Measurements from ENCODE around the gene HASPIN. TPM values are rescaled to one million over a fixed set of nuclear protein-coding genes. Genes with fewer than 3 reads are reported as not detected.

Gene HASPIN
- total RNA-seq, 2 experiments from 2014 or later, result 27.6 to 31.2 TPM

- H3K4me1 Mint-ChIP-seq, result peaks cover 37% of the 10 kb centered on the region
- H3K27ac Mint-ChIP-seq, result peak overlapping the region; percentile 55
- no peak for DNase-seq
- ChIA-PET CTCF (interaction anchor here (3.6 kb wide), 1 partner anchor 11 kb away, joined by 24 read pairs; no protein-coding TSS in a partner anchor), POLR2A (no interaction called here)
- H3K9me3 Mint-ChIP-seq, result no peaks in the 10 kb centered on the region
- H3K36me3 Mint-ChIP-seq (ENCODE audit: low read depth), result no peaks in the 10 kb centered on the region
- peaks cover 2% of the 10 kb centered on the region for H3K27me3 Mint-ChIP-seq
- no peak overlapping the region for H3K4me3 Mint-ChIP-seq
These were observed 24.9 kb downstream of the HASPIN start for GRCh38 chr17:3748576-3748975.

DNA sequence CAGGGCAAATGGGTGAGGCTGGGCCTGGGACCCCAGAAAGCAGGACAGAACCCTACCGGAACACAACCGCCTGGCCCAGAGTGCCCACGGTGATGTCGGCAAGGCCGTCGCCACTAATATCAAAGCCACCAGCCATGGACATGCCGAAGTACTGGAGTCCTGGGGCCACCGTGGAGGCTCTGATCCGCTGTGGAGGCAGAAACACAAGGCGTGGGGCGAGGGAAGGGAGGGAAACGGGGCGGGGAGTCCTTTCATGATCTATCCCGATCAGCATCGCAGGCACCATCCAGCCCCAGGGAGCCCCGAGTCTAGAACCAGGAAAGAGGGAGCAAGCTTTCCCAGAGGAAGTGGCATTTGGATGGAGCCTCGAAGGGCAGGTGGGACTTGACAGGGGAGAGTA is 26.6 kb downstream of the HASPIN start:
- ChIA-PET CTCF (interaction anchor here (1.3 to 5.6 kb wide), 4 partner anchors 11 to 96 kb away, joined by 3 to 42 read pairs (median 11); no protein-coding TSS in a partner anchor), POLR2A (interaction anchor here (0.6 kb wide), 1 partner anchor 84 kb away, joined by 5 read pairs; no protein-coding TSS in a partner anchor)
- H3K4me1 Mint-ChIP-seq, result peaks cover 44% of the 10 kb centered on the region
- H3K9me3 Mint-ChIP-seq, result no peaks in the 10 kb centered on the region
- H3K27ac Mint-ChIP-seq, result peak overlapping the region; percentile 54
- no peaks in the 10 kb centered on the region for H3K36me3 Mint-ChIP-seq (ENCODE audit: low read depth)
- H3K4me3 Mint-ChIP-seq, result no peak overlapping the region
- peaks cover 2% of the 10 kb centered on the region for H3K27me3 Mint-ChIP-seq
- DNase-seq, result no peak

DNA sequence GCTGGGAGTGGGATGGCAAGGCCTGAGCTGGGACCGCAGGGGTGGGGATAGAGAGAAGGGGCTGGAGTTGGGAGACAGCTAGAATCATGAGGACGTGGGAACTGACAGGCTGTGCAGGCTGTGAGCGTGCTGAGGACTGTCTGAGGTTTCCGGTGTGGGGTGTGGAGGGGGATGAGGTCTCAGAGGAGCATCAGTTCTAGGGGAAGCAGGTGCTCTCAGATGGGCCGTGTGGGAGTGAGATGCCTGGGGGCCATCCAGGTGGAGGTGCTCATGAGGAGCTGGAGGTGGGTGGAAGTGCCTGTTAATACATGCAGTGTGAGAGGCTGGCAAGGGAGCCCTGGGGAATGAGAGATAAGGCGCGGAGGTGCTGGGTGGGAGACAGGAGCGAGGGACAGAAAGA is 27.2 kb downstream of the HASPIN start:
- ChIA-PET POLR2A (no interaction called here), CTCF (interaction anchor here (1.2 to 5.6 kb wide), 6 partner anchors 11 to 95 kb away, joined by 3 to 42 read pairs (median 8); partner anchors contain the start of gene NCBP3)
- H3K4me3 Mint-ChIP-seq, result peak overlapping the region; percentile 37
- peak; percentile 70 for DNase-seq
- no peaks in the 10 kb centered on the region for H3K36me3 Mint-ChIP-seq (ENCODE audit: low read depth)
- H3K27me3 Mint-ChIP-seq, result peaks cover 2% of the 10 kb centered on the region
- peak overlapping the region; percentile 85 for H3K27ac Mint-ChIP-seq
- no peaks in the 10 kb centered on the region for H3K9me3 Mint-ChIP-seq
- H3K4me1 Mint-ChIP-seq, result peaks cover 48% of the 10 kb centered on the region

DNA sequence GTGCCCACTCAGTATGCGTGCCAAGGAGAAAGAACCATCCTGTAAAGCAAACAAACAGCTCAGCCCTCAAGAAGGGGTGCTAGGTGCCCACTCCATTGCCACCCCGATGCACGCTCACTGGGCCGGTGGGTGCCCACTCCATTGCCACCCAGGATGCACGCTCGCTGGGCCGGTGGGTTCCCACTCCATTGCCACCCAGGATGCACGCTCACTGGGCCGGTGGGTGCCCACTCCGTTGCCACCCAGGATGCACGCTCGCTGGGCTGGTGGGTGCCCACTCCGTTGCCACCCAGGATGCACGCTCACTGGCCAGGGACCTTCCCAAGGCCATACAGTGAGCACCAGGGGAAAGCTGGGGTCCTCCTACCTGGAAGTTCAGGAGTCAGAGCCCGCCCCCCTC is 28.1 kb downstream of the HASPIN start:
- Mint-ChIP-seq H3K4me3 (no peak overlapping the region), H3K27ac (no peak overlapping the region), H3K9me3 (no peaks in the 10 kb centered on the region), H3K4me1 (peaks cover 48% of the 10 kb centered on the region), H3K36me3 (ENCODE audit: low read depth) (no peaks in the 10 kb centered on the region), H3K27me3 (peaks cover 2% of the 10 kb centered on the region)
- no peak for DNase-seq
- ChIA-PET POLR2A (interaction anchor here (0.6 kb wide), 1 partner anchor 12 kb away, joined by 3 read pairs; no protein-coding TSS in a partner anchor), CTCF (interaction anchor here (0.7 to 5.6 kb wide), 6 partner anchors 10 to 689 kb away, joined by 3 to 42 read pairs (median 8); partner anchors contain the start of gene NCBP3)

DNA sequence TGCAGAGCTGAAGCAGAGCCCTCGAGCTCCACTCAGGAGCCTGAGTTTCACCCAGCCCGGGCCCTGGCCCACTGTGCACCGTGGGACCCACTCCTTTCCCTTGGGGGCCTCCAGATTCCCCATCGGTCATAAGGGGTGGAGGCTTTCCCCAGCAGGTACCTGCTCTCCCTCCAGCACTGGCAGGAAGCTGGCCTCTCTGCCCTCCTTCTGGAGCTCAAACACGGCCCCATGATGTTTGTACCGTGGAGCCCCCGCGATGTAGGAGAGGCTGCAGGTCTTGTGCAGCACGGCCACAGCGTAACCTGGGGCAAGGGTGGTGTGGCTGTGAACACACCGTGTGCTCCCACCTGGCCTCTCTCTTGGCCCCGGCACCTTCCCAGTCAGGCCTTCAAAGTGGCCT is 29.9 kb downstream of the HASPIN start:
- Mint-ChIP-seq H3K4me3 (no peak overlapping the region), H3K36me3 (ENCODE audit: low read depth) (no peaks in the 10 kb centered on the region), H3K9me3 (no peaks in the 10 kb centered on the region), H3K27me3 (no peaks in the 10 kb centered on the region), H3K4me1 (peaks cover 45% of the 10 kb centered on the region), H3K27ac (no peak overlapping the region)
- DNase-seq, result no peak
- CTCF ChIA-PET, result interaction anchor here (0.6 to 5.6 kb wide), 5 partner anchors 15 to 93 kb away, joined by 3 to 42 read pairs (median 4); partner anchors contain the start of gene NCBP3
- POLR2A ChIA-PET, result no interaction called here

GRCh38 chr17:3754066-3754457 is 30.4 kb downstream of the HASPIN start:
- CTCF ChIA-PET, result interaction anchor here (1.3 to 5.6 kb wide), 3 partner anchors 15 to 92 kb away, joined by 3 to 42 read pairs (median 6); partner anchors contain the start of gene NCBP3
- H3K27me3 Mint-ChIP-seq, result no peaks in the 10 kb centered on the region
- POLR2A ChIA-PET, result no interaction called here
- DNase-seq, result no peak
- no peaks in the 10 kb centered on the region for H3K36me3 Mint-ChIP-seq (ENCODE audit: low read depth)
- H3K4me1 Mint-ChIP-seq, result peaks cover 41% of the 10 kb centered on the region
- no peak overlapping the region for H3K4me3 Mint-ChIP-seq
- H3K9me3 Mint-ChIP-seq, result no peaks in the 10 kb centered on the region
- H3K27ac Mint-ChIP-seq, result peak overlapping the region; percentile 76

- ChIA-PET POLR2A (no interaction called here), CTCF (interaction anchor here (1.3 to 5.6 kb wide), 3 partner anchors 16 to 92 kb away, joined by 3 to 42 read pairs (median 6); partner anchors contain the start of gene NCBP3)
- H3K27ac Mint-ChIP-seq, result no peak overlapping the region
- peaks cover 2% of the 10 kb centered on the region for H3K9me3 Mint-ChIP-seq
- no peak overlapping the region for H3K4me3 Mint-ChIP-seq
- peaks cover 1% of the 10 kb centered on the region for H3K36me3 Mint-ChIP-seq (ENCODE audit: low read depth)
- H3K4me1 Mint-ChIP-seq, result peaks cover 39% of the 10 kb centered on the region
- no peaks in the 10 kb centered on the region for H3K27me3 Mint-ChIP-seq
- DNase-seq, result peak; percentile 67
These were observed 31.0 kb downstream of the HASPIN start for GRCh38 chr17:3754458-3755334.

DNA sequence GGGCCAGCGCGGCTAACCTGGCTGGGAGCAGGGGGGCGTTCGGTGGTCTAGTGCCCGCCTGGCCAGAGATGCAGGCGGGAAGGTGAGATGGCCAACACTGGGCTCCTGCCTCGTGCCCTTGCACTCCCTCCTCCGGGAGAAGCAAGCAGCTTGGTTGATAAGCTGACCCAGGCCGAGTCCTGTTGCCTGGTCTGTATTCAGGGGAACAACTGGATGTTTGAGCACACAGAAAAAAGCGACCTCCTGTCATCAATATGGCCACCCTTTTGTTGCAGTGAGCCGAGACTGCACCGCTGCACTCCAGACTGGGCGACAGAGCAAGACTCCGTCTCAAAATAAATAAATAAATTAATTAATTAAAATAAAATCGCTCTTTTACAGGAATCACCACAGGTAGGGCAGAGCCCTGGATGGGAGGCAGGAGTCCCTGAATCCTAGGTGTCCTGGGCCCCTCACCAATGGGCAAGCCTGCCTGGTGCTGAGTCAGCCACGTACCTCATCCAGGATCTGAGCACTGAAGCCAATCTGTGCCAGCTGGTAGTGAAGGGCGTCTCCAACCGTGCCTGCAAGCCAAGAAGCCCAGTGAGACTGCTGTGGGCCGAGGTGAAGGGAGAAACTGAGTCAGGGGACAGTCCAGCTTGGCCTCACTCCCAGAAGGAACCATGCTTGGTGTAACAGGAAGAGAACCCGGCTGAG is 31.8 kb downstream of the HASPIN start:
- peaks cover 7% of the 10 kb centered on the region for H3K9me3 Mint-ChIP-seq
- CTCF ChIA-PET, result interaction anchor here (1.0 to 2.5 kb wide), 3 partner anchors 10 to 18 kb away, joined by 3 to 7 read pairs (median 4); no protein-coding TSS in a partner anchor

GRCh38 chr17:3759597-3760216 is 36.0 kb downstream of the HASPIN start:
- H3K4me3 Mint-ChIP-seq, result no peak overlapping the region
- ChIA-PET POLR2A (no interaction called here), CTCF (interaction anchor here (3.4 kb wide), 1 partner anchor 9 kb away, joined by 18 read pairs; no protein-coding TSS in a partner anchor)
- no peak for DNase-seq
- H3K4me1 Mint-ChIP-seq, result peaks cover 27% of the 10 kb centered on the region
- H3K9me3 Mint-ChIP-seq, result peaks cover 10% of the 10 kb centered on the region
- peaks cover 2% of the 10 kb centered on the region for H3K27me3 Mint-ChIP-seq
- peaks cover 7% of the 10 kb centered on the region for H3K36me3 Mint-ChIP-seq (ENCODE audit: low read depth)
- no peak overlapping the region for H3K27ac Mint-ChIP-seq

More for the DNA sequence above, 31.8 kb downstream of the HASPIN start:
- peak overlapping the region; percentile 79 for H3K27ac Mint-ChIP-seq
- no peak for DNase-seq
- POLR2A ChIA-PET, result no interaction called here
- no peaks in the 10 kb centered on the region for H3K27me3 Mint-ChIP-seq
- no peak overlapping the region for H3K4me3 Mint-ChIP-seq
- H3K4me1 Mint-ChIP-seq, result peaks cover 32% of the 10 kb centered on the region
- H3K36me3 Mint-ChIP-seq (ENCODE audit: low read depth), result peaks cover 6% of the 10 kb centered on the region

DNA sequence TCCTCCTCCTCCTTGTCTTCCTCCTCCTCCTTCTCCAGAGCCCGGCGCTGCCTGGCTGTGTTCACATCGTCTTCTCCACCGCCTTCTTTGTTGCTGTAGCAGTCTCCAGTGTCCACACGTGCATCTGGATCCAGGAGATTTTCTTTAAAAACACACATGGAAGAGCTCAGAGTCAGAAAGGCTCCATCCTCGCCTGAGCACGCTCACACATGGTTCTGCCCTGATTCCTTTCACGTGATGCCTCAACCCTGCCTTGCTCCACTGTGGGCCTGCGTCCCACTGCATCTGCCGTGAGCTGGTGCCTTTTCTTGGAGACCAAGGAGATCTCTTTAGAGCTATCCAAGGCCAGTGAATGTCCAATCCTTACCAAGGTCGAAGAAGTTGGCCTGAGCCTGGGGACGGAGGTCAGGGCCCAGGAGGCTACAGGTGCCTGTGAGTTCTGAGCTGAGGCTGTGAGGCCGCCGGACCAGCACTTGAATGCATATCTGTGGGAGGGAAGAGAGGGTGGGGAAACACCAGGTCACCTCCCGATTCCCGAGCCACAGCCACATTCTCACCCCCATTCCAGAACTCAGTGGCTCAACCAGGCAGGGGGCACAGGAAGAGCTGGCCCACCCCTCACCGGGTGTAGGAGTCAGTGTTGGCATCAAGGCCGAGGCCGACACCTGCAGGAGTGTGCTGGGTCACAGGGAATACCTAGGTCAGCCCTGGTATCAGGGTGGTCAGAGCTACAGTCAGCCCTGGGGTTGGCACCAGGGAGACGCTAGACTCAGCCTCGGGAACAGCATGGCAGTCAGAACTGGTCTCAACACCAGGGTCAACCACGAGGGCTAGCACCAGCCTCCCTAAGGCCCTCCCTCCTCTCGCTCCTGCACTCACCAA is 37.6 kb downstream of the HASPIN start:
- DNase-seq, result no peak
- Mint-ChIP-seq H3K27ac (peak overlapping the region; percentile 43), H3K9me3 (peaks cover 10% of the 10 kb centered on the region), H3K4me1 (peaks cover 38% of the 10 kb centered on the region), H3K4me3 (no peak overlapping the region), H3K27me3 (peaks cover 2% of the 10 kb centered on the region), H3K36me3 (ENCODE audit: low read depth) (peaks cover 7% of the 10 kb centered on the region)
- ChIA-PET POLR2A (no interaction called here), CTCF (interaction anchor here (0.7 to 3.4 kb wide), 5 partner anchors 10 to 85 kb away, joined by 3 to 18 read pairs (median 5); partner anchors contain the start of gene NCBP3)

DNA sequence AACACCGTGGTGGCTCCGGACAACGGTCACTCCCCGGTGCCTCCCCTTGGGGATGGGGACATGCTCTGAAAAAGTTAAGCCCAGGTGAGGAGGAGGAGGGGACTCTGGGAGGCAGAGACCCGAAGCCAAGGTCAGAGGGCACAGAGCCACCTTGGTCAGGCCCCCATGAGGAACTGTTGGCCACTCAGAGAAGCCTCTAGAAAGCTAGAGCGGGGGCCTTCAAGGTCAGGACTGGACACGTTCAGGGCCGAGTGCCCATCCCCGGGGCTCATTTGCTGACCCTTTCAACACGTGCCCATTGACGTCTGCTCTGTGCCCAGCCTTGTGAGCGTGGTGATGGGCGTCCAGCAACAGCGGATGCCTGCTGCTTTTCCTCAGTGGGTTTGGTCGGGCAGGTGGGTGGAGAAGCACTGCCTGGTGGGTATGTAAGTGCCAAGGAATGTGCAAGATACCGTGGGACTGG is 38.2 kb downstream of the HASPIN start:
- Mint-ChIP-seq H3K4me3 (no peak overlapping the region), H3K27ac (no peak overlapping the region), H3K9me3 (peaks cover 12% of the 10 kb centered on the region), H3K36me3 (ENCODE audit: low read depth) (peaks cover 7% of the 10 kb centered on the region), H3K27me3 (peaks cover 2% of the 10 kb centered on the region), H3K4me1 (peaks cover 43% of the 10 kb centered on the region)
- ChIA-PET CTCF (interaction anchor here (1.0 to 3.4 kb wide), 3 partner anchors 11 to 84 kb away, joined by 3 to 18 read pairs (median 5); partner anchors contain the start of gene NCBP3), POLR2A (no interaction called here)
- no peak for DNase-seq

Data from activated CD4-positive, alpha-beta T cell treated with anti-CD3 and anti-CD28 coated beads, Interleukin-2, amount 10 ng/mL, durations not matched to agents 7 days and 5 days (primary cell).